Chondrocyte (in vitro differentiated cells): ENCODE data around the gene RSRC1. TPM values are rescaled to one million over a fixed set of nuclear protein-coding genes. Genes with fewer than 3 reads are reported as not detected.

ENCODE experiments used
- DNase-seq: peaks from one replicate; pipeline ENCODE4 v3.0.0; 2021; ENCODE audit warnings: mixed read lengths, low spot score
- H3K27ac Mint-ChIP-seq: one replicate; pipeline ENCODE4 v1.8.0; 2021; ENCODE audit warnings: mild to moderate bottlenecking, moderate library complexity, mixed read lengths; ENCODE audit not compliant: unreplicated experiment
- H3K27me3 Mint-ChIP-seq: 2 replicates; pipeline ENCODE4 v1.8.0; 2021; ENCODE audit warnings: low read depth, mixed read lengths
- H3K36me3 Mint-ChIP-seq: 2 replicates; pipeline ENCODE4 v1.8.0; 2021; ENCODE audit warnings: low read depth, mixed read lengths
- H3K4me1 Mint-ChIP-seq: 2 replicates; pipeline ENCODE4 v1.8.0; 2021; ENCODE audit warnings: low read depth, mild to moderate bottlenecking, mixed read lengths
- H3K4me3 Mint-ChIP-seq: one replicate; pipeline ENCODE4 v1.8.0; 2021; ENCODE audit warnings: mild to moderate bottlenecking, moderate library complexity, mixed read lengths; ENCODE audit not compliant: unreplicated experiment
- H3K9me3 Mint-ChIP-seq: 2 replicates; pipeline ENCODE4 v1.8.0; 2021; ENCODE audit warnings: low read depth, mixed read lengths
- CTCF ChIP-seq: fragments of 200-600 bp; sonication (generic); IDR thresholded peaks from 2 replicates; pipeline ENCODE4 v1.5.0; 2021; ENCODE audit warnings: antibody characterized with exemption, mild to moderate bottlenecking, moderate library complexity
- total RNA-seq: library from RNA; stranded (reverse); gene quantifications from 3 replicates; pipeline ENCODE4 v1.2.1, GENCODE V29; 2021

RSRC1 gene
- total RNA-seq, 1 donor from 2014 or later = 23.5 TPM

- TF ChIP-seq CTCF = no peak
- Mint-ChIP-seq H3K4me3 (no peak overlapping the region), H3K27me3 (no peaks in the 10 kb centered on the region), H3K9me3 (peaks cover 18% of the 10 kb centered on the region), H3K36me3 (peaks cover 10% of the 10 kb centered on the region), H3K27ac (no peak overlapping the region), H3K4me1 (no peaks in the 10 kb centered on the region)
- DNase-seq = no peak
Observed at GRCh38 chr3:158205324-158205723, 95.4 kb downstream of the RSRC1 start.

- Mint-ChIP-seq H3K9me3 (peaks cover 12% of the 10 kb centered on the region), H3K4me1 (no peaks in the 10 kb centered on the region), H3K36me3 (peaks cover 8% of the 10 kb centered on the region), H3K4me3 (no peak overlapping the region), H3K27ac (no peak overlapping the region), H3K27me3 (no peaks in the 10 kb centered on the region)
- DNase-seq = no peak
- TF ChIP-seq CTCF = no peak
Observed at GRCh38 chr3:158205994-158206393, 96.1 kb downstream of the RSRC1 start.

GRCh38 chr3:158210067-158210466 is 100.2 kb downstream of the RSRC1 start:
- Mint-ChIP-seq H3K4me1 (no peaks in the 10 kb centered on the region), H3K36me3 (no peaks in the 10 kb centered on the region), H3K27ac (no peak overlapping the region), H3K9me3 (no peaks in the 10 kb centered on the region), H3K4me3 (no peak overlapping the region), H3K27me3 (no peaks in the 10 kb centered on the region)
- no peak for TF ChIP-seq CTCF
- DNase-seq = no peak

- H3K9me3 Mint-ChIP-seq = no peaks in the 10 kb centered on the region
- H3K4me3 Mint-ChIP-seq = no peak overlapping the region
- H3K4me1 Mint-ChIP-seq = no peaks in the 10 kb centered on the region
- no peaks in the 10 kb centered on the region for H3K27me3 Mint-ChIP-seq
- DNase-seq = no peak
- no peak for TF ChIP-seq CTCF
- no peaks in the 10 kb centered on the region for H3K36me3 Mint-ChIP-seq
- H3K27ac Mint-ChIP-seq = no peak overlapping the region
Observed at GRCh38 chr3:158213461-158213860, 103.6 kb downstream of the RSRC1 start.

- no peak for DNase-seq
- Mint-ChIP-seq H3K27ac (no peak overlapping the region), H3K36me3 (no peaks in the 10 kb centered on the region), H3K27me3 (no peaks in the 10 kb centered on the region), H3K9me3 (no peaks in the 10 kb centered on the region), H3K4me1 (peaks cover 3% of the 10 kb centered on the region), H3K4me3 (no peak overlapping the region)
- TF ChIP-seq CTCF = no peak
Observed at GRCh38 chr3:158217992-158218391, 108.1 kb downstream of the RSRC1 start.
